Testis (tissue), 2 donors: ENCODE measurements around the gene ZFR.

ENCODE experiments used
- POLR2A ChIP-seq: fragments of 450-650 bp; IDR thresholded peaks from one replicate; pipeline ENCODE4 v1.6.1; 2017; ENCODE audit warnings: antibody characterized with exemption, mild to moderate bottlenecking, moderate library complexity
- TF ChIP-seq, protein P1 (sequence below), 3 experiments: fragments of 450-650 bp in 2 of 3; fragments of 200-600 bp in 1 of 3; sonication (generic) in 1 of 3; IDR thresholded peaks; one replicate each; pipeline ENCODE4 v1.5.1; 2016 to 2019; ENCODE audit warnings: antibody characterized with exemption in 3 of 3, mild to moderate bottlenecking in 2 of 3, moderate library complexity in 1 of 3

DNA sequence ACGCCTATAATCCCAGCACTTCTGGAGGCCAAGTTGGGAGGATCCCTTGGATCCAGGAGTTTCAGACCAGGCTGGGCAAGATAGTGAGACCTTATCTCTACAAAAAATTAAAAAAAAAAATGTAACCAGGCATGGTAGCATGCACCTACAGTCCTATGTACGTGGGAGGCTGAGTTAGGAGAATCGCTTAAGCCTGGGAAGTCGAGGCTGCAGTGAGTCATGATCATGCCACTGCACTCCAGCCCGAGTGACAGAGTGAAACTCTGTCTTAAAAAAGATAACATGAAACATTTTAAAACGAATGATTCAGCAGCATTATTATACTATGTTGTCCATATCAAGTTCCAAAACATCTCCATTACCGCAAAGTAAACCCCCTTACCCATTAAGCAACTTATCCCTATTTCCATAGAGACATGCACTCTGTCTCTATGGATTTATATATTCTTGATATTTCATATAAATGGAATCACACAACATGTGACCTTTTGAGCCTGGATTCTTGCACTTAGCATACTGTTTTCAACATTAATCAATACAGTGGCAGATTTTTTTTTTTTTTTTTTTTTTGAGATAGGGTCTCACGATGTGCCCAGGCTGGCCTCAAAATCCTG, 74.9 kb downstream of the ZFR start:
- TF ChIP-seq, protein P1, sequence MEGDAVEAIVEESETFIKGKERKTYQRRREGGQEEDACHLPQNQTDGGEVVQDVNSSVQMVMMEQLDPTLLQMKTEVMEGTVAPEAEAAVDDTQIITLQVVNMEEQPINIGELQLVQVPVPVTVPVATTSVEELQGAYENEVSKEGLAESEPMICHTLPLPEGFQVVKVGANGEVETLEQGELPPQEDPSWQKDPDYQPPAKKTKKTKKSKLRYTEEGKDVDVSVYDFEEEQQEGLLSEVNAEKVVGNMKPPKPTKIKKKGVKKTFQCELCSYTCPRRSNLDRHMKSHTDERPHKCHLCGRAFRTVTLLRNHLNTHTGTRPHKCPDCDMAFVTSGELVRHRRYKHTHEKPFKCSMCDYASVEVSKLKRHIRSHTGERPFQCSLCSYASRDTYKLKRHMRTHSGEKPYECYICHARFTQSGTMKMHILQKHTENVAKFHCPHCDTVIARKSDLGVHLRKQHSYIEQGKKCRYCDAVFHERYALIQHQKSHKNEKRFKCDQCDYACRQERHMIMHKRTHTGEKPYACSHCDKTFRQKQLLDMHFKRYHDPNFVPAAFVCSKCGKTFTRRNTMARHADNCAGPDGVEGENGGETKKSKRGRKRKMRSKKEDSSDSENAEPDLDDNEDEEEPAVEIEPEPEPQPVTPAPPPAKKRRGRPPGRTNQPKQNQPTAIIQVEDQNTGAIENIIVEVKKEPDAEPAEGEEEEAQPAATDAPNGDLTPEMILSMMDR (IDR thresholded peaks at IDR 0.05): no peak
- no peak for TF ChIP-seq POLR2A
